Embryonic facial prominence (tissue), 1 donor: ENCODE measurements around the gene RCN2.

Source experiments
- DNase-seq: peaks from one replicate; pipeline ENCODE4 v3.0.0-alpha.2; 2016; ENCODE audit errors: extremely low spot score

The RCN2 gene

GRCh38 chr15:76973906-76974305, 42.4 kb downstream of the RCN2 start:
- no peak for DNase-seq

GRCh38 chr15:76974456-76975036, 43.0 kb downstream of the RCN2 start:
- DNase-seq: no peak

GRCh38 chr15:76976141-76976540, 44.6 kb downstream of the RCN2 start:
- DNase-seq: no peak

- no peak for DNase-seq
Measured at GRCh38 chr15:76976572-76977270, 45.2 kb downstream of the RCN2 start.

GRCh38 chr15:76978522-76979330, 47.2 kb downstream of the RCN2 start:
- no peak for DNase-seq

- DNase-seq: no peak
Measured at GRCh38 chr15:76979331-76979925, 47.9 kb downstream of the RCN2 start.

- DNase-seq: no peak
Measured at GRCh38 chr15:76979996-76980520, 48.5 kb downstream of the RCN2 start.

- DNase-seq: no peak
Measured at GRCh38 chr15:76982356-76982755, 50.8 kb downstream of the RCN2 start.

GRCh38 chr15:76982756-76983155, 51.2 kb downstream of the RCN2 start:
- DNase-seq: no peak

GRCh38 chr15:76983590-76984375, 52.2 kb downstream of the RCN2 start:
- no peak for DNase-seq

GRCh38 chr15:76986743-76987142, 55.2 kb downstream of the RCN2 start:
- DNase-seq: no peak

GRCh38 chr15:76987276-76987675, 55.7 kb downstream of the RCN2 start:
- DNase-seq: no peak

- DNase-seq: no peak
Measured at GRCh38 chr15:76987896-76988860, 56.6 kb downstream of the RCN2 start.

- DNase-seq: no peak
Measured at GRCh38 chr15:76988867-76989780, 57.6 kb downstream of the RCN2 start.

GRCh38 chr15:76991048-76991447, 59.5 kb downstream of the RCN2 start:
- DNase-seq: no peak

- DNase-seq: no peak
Measured at GRCh38 chr15:76991741-76992645, 60.4 kb downstream of the RCN2 start.

GRCh38 chr15:76993114-76993725, 61.7 kb downstream of the RCN2 start:
- DNase-seq: no peak

- no peak for DNase-seq
Measured at GRCh38 chr15:76994001-76994400, 62.5 kb downstream of the RCN2 start.
